Omental fat pad (tissue), 4 donors: ENCODE data around the gene ANTXR1. TPM values are rescaled to one million over a fixed set of nuclear protein-coding genes. Genes with fewer than 3 reads are reported as not detected.

Experiments used
- ATAC-seq: fragments of 150-250 bp; one replicate; pipeline ENCODE4 v1.9.1; 2016; ENCODE audit warnings: mild to moderate bottlenecking, moderate library complexity; ENCODE audit not compliant: low FRiP score
- DNase-seq: peaks from one replicate; pipeline ENCODE4 v3.0.0-alpha.2; 2019; ENCODE audit warnings: low spot score
- CTCF ChIP-seq, 3 donors: fragments of 450-650 bp; IDR thresholded peaks; one replicate each; pipeline ENCODE4 v1.5.1; 2016 to 2017; ENCODE audit warnings: antibody characterized with exemption in 3 of 3, mild to moderate bottlenecking in 3 of 3, moderate library complexity in 2 of 3
- total RNA-seq, 4 donors: library from RNA; depleted of rRNA; stranded (reverse); fragments of >200 nt; gene quantifications; one replicate each; pipeline ENCODE4 v1.1.0, GENCODE V29; 2016

Gene ANTXR1
- 10 to 100 TPM; 27.7 to 49.1 (median 37.1) TPM for total RNA-seq

- TF ChIP-seq CTCF (IDR thresholded peaks at IDR 0.05), result no peak
- no peak for DNase-seq
- ATAC-seq, result peak; percentile 24
Measured at GRCh38 chr2:69013142-69013839, at the start of gene ANTXR1. ANTXR1 (plus strand) TSS chr2:69013179; CDS start chr2:69013500, 321 bp downstream.

DNA sequence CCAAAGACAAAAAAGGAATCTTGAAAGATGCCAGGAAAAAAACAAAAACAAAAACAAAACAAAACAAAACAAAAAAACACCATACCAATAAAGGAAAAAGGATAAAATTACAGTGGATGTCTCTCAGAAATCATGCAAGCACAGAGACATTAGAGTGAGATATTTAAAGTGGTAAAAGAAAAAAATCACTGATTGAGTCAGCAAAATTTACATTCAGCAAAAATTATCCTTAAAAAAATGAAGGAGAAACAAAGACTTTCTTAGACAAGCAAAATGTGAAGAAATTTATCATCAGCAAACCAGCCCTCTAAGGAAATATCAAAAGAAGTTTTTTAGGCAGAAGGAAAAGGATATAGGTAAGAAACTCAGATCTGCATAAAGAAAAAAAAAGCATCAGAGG, 48.7 kb upstream of the ANTXR1 start:
- DNase-seq (no peak), ATAC-seq (no peak)
- TF ChIP-seq CTCF (IDR thresholded peaks at IDR 0.05), result no peak

GRCh38 chr2:68968221-68968620, 44.8 kb upstream of the ANTXR1 start:
- no peak for DNase-seq
- TF ChIP-seq CTCF (IDR thresholded peaks at IDR 0.05), result no peak
- no peak for ATAC-seq

GRCh38 chr2:68969736-68970490, 43.1 kb upstream of the ANTXR1 start:
- no peak for ATAC-seq
- no peak for DNase-seq
- TF ChIP-seq CTCF (IDR thresholded peaks at IDR 0.05), result no peak

GRCh38 chr2:68970566-68971265, 42.3 kb upstream of the ANTXR1 start:
- DNase-seq (no peak), ATAC-seq (no peak)
- TF ChIP-seq CTCF (IDR thresholded peaks at IDR 0.05), result no peak

DNA sequence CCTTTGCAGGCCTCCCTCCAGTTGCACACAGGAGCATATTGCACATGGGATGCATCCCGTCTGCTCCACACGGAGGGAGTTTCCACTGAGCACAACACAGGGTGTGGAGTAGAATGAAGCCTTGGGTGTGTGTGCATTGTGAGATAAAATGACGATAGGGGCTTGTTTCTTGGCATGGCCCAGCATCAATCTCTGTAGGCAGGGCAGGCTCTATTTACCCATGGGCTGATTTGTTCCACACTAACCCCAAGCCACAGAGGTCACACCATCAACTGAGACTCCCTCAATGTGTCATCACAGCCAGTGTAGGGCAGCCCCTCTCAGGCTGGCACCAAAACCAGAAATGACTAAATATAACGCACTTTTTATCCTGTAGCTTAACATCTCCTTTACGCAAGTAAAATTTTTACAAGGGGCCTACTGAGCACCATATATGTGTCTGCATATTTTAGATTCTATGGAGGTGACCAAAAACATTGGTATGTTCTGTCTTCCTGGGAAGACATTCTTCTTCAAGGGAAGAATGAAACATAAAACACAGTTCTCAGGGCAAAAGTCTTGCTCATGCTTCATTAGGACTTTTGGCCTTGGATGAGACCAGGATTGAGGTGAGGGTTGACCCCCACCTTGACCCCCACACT, 41.3 kb upstream of the ANTXR1 start:
- TF ChIP-seq CTCF (IDR thresholded peaks at IDR 0.05), result no peak
- no peak for DNase-seq
- ATAC-seq, result no peak
